Activated T-cell treated with anti-CD3 and anti-CD28 coated beads, Interleukin-2, amount 50 U/mL, for 24 hours (primary cell): ENCODE results near the gene PRR3.

Experiments used
- DNase-seq: peaks from one replicate; pipeline ENCODE4 v3.0.0-alpha.2; 2020
- H3K27ac Mint-ChIP-seq: 2 replicates; pipeline ENCODE4 v1.8.0; 2020; ENCODE audit warnings: mild to moderate bottlenecking, mixed read lengths
- H3K27me3 Mint-ChIP-seq: 2 replicates; pipeline ENCODE4 v1.8.0; 2020; ENCODE audit warnings: mixed read lengths
- H3K36me3 Mint-ChIP-seq: 2 replicates; pipeline ENCODE4 v1.8.0; 2020; ENCODE audit warnings: low read depth, mixed read lengths
- H3K4me1 Mint-ChIP-seq: 2 replicates; pipeline ENCODE4 v1.8.0; 2020; ENCODE audit warnings: low read depth, mixed read lengths
- H3K4me3 Mint-ChIP-seq: 2 replicates; pipeline ENCODE4 v1.8.0; 2020; ENCODE audit warnings: mild to moderate bottlenecking, moderate library complexity, mixed read lengths
- H3K9me3 Mint-ChIP-seq: 2 replicates; pipeline ENCODE4 v1.8.0; 2020; ENCODE audit warnings: mixed read lengths

Gene PRR3

DNA sequence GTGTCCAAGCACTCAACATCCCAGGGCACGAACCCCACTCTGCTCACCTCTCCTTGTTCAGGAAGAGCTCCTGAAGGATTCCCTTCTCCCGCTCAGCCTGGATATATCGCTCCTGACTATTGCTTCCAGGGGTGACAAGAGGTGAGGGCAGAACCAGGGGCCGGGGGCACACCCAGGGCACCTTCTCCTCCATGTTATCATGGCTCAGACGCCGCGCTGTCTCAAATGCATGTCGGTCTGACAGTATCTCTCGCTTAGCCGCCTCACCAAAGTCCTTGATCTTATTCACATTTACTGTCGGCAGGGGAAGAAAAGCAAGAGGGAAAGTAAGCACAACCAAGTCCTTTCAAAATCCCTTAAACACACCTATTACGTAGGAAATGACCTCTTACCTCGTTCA, 46.9 kb downstream of the PRR3 start:
- H3K36me3 Mint-ChIP-seq = peaks cover 99% of the 10 kb centered on the region
- H3K9me3 Mint-ChIP-seq = no peaks in the 10 kb centered on the region
- H3K27me3 Mint-ChIP-seq = no peaks in the 10 kb centered on the region
- peak overlapping the region; percentile 50 for H3K27ac Mint-ChIP-seq
- H3K4me3 Mint-ChIP-seq = no peak overlapping the region
- H3K4me1 Mint-ChIP-seq = peaks cover 33% of the 10 kb centered on the region
- DNase-seq = no peak

DNA sequence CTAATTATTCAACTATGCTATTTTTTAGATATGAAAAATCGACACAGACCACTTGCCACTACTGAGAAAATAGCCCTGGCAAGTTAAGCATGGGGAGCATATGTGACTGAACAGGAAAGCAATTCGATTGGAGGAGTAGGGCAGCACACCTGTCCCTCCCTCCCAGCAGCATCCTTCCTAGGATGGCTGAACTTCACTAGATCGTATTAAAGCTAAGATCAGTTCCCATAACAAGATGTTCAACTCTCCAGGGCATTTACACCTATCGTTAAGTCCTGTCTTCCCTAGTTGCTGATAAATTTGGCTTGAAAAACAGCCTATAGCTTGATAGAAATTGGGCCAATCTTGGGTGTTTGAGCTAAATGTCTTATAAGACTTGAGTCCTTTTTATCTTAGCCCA, 53.0 kb downstream of the PRR3 start:
- H3K27me3 Mint-ChIP-seq = no peaks in the 10 kb centered on the region
- no peak for DNase-seq
- H3K27ac Mint-ChIP-seq = peak overlapping the region; percentile 80
- peaks cover 98% of the 10 kb centered on the region for H3K36me3 Mint-ChIP-seq
- H3K4me3 Mint-ChIP-seq = no peak overlapping the region
- no peaks in the 10 kb centered on the region for H3K9me3 Mint-ChIP-seq
- peaks cover 77% of the 10 kb centered on the region for H3K4me1 Mint-ChIP-seq

DNA sequence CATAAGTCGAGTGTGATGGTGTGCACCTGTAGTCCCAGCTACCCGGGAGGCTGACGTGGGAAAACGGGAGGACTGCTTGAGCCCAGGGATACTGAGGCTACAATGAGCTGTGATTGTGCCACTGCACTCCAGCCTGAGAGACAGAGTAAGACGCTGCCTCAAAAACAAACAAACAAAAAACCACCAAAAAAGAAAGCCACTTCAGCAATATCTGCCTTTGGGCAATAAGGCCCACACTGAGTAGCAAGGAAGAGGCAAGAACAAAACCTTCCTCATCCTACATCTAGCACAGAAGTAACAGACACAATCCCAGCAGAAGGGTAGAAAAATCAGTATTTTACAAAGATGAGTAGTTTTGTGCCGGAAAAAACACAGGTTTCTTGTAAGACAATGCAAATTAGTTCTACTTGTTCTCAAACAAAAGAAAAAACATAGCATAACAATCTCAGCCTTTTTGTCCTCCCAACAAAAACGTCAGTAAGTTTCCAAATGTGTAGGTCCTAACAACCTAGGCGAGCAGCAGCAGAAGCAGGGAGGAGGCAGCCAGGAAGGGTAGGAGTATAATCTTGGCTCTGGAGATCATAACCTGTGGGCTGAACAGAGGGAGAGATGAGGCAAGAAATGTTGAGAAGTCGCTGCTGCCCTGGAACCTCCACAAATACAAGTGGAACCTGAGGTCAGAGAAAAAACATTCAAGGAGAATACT, 54.2 kb downstream of the PRR3 start:
- Mint-ChIP-seq H3K4me3 (no peak overlapping the region), H3K36me3 (peaks cover 98% of the 10 kb centered on the region), H3K4me1 (peaks cover 73% of the 10 kb centered on the region), H3K9me3 (no peaks in the 10 kb centered on the region), H3K27me3 (no peaks in the 10 kb centered on the region), H3K27ac (peak overlapping the region; percentile 80)
- no peak for DNase-seq

- Mint-ChIP-seq H3K27me3 (no peaks in the 10 kb centered on the region), H3K4me3 (no peak overlapping the region), H3K36me3 (peaks cover 98% of the 10 kb centered on the region)
These were observed 54.7 kb downstream of the PRR3 start for GRCh38 chr6:30611856-30612194.

DNA sequence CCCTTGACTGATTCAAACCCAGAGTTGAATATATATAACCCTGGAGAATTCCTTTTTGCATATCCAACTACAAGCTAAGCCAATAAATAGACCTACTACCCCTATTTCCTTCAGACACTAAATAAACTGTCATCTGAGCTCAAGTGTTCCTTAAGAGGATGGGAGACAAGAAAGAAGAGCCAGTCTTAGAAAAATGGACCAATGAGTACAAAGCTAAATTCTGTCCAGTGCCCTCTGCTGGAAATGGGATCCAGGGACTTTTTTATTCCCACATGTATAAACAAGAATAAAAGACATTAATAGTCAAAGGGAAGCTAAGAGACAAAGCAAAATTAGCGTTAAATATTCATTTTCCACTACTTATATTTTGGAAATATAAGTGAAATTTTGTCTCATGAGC, 55.1 kb downstream of the PRR3 start:
- Mint-ChIP-seq H3K36me3 (peaks cover 99% of the 10 kb centered on the region), H3K9me3 (no peaks in the 10 kb centered on the region), H3K27me3 (no peaks in the 10 kb centered on the region), H3K27ac (peak overlapping the region; percentile 80), H3K4me1 (peaks cover 70% of the 10 kb centered on the region), H3K4me3 (no peak overlapping the region)
- no peak for DNase-seq

More at GRCh38 chr6:30611856-30612194, 54.7 kb downstream of the PRR3 start:
- Mint-ChIP-seq H3K4me1 (peaks cover 70% of the 10 kb centered on the region), H3K9me3 (no peaks in the 10 kb centered on the region), H3K27ac (peak overlapping the region; percentile 80)
- no peak for DNase-seq

GRCh38 chr6:30612687-30613248, 55.7 kb downstream of the PRR3 start:
- Mint-ChIP-seq H3K27me3 (no peaks in the 10 kb centered on the region), H3K4me1 (peaks cover 65% of the 10 kb centered on the region), H3K36me3 (peaks cover 97% of the 10 kb centered on the region), H3K4me3 (peak overlapping the region; percentile 93), H3K9me3 (no peaks in the 10 kb centered on the region), H3K27ac (peak overlapping the region; percentile 99)
- no peak for DNase-seq
